ENCODE data around the gene SPTAN1. TPM values are rescaled to one million over a fixed set of nuclear protein-coding genes. Genes with fewer than 3 reads are reported as not detected.
"Not testable (repeated sequence)": the region's sequence is repeated elsewhere in the genome, so short reads cannot be mapped to it uniquely, and the experiment has no call there.

Gene SPTAN1
- total and polyA plus RNA-seq, 4 donors: 70.0 to 438 (median 237) TPM

DNA sequence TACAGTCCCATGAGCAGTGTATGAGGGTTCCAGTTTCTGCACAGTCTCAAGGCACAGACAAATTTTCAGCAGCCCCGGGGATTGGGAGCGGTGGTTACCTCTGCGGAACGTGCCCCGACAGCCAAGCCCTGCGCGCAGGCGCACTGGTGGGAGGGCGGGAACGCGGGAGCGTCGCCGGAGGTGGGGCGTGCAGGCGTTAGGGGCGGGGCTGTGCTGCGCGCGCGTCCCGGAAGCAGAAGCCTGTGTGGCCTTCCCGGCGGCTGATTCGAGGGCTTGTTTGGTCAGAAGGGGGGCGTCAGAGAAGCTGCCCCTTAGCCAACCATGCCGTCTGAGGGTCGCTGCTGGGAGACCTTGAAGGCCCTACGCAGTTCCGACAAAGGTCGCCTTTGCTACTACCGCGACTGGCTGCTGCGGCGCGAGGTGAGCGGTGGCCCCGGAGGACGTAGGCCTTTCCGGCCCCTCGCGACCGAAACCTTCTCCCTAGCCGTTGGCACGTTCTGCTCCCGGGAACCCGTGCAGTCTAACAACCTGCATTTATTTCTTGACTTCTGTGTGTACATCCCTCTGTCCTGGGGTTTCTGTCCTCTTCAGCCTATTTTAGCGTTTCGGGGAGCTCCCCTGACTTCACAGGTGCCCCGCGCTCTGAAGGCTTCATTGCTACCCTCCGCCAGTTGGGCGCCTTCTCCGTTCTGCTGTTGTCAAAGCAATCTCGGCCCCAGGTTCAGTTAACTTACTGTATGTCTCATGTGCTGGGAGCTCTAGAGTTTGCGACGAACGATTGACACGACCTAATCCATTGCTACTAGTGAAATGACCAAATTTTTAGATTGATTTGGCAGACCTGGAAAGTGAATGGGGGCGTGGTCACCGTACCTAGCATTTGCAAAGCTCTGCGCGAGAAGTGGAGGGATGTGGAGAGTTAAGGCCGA lies 47.6 kb upstream of the SPTAN1 start, which contains the start of gene GLE1:
Gene GLE1, plus strand, starts transcription at position 235 of the 929 bp plus-strand sequence. Its CDS starts 87 bp downstream, at position 322.
- TF ChIP-seq, protein P1, sequence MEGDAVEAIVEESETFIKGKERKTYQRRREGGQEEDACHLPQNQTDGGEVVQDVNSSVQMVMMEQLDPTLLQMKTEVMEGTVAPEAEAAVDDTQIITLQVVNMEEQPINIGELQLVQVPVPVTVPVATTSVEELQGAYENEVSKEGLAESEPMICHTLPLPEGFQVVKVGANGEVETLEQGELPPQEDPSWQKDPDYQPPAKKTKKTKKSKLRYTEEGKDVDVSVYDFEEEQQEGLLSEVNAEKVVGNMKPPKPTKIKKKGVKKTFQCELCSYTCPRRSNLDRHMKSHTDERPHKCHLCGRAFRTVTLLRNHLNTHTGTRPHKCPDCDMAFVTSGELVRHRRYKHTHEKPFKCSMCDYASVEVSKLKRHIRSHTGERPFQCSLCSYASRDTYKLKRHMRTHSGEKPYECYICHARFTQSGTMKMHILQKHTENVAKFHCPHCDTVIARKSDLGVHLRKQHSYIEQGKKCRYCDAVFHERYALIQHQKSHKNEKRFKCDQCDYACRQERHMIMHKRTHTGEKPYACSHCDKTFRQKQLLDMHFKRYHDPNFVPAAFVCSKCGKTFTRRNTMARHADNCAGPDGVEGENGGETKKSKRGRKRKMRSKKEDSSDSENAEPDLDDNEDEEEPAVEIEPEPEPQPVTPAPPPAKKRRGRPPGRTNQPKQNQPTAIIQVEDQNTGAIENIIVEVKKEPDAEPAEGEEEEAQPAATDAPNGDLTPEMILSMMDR (IDR thresholded peaks at IDR 0.05; ENCODE audit: control extremely low read depth, extremely low read depth): no peak
- ATAC-seq (ENCODE audit: insufficient read depth, low FRiP score): peak; percentile 97

DNA sequence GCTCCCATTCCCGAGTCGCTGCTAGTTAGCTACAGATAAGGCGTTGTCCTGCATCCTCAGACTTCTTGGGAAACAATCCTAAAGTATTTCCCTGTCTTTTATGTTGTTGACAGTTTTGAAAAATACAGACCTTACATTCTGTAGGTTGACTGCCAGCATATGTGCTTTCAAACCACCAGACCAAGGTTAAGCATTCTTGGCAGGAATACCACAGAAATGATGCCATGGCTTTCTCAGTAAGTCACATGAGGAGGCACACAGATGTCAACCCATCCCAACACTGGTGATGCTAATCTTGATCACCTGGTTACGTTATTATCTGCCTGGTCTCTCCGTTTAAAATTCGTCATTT lies 47.0 kb upstream of the SPTAN1 start:
- TF ChIP-seq, protein P1 (IDR thresholded peaks at IDR 0.05; ENCODE audit: control extremely low read depth, extremely low read depth): no peak
- peak overlapping the region; percentile 74 to 96 for H3K9ac ChIP-seq (ENCODE audit: insufficient read depth in 1 of 2, low read length in 2 of 2)
- H3K4me1 ChIP-seq (ENCODE audit: control insufficient read depth in 5 of 5, insufficient read depth in 5 of 5, low read length in 5 of 5): peaks cover 0 to 12% (median 4%) of the 10 kb centered on the region in 5 donors
- ATAC-seq (ENCODE audit: insufficient read depth, low FRiP score) (no peak), DNase-seq (no peak)
- peaks cover 0 to 13% (median 9%) of the 10 kb centered on the region in 4 donors for H3K36me3 ChIP-seq (ENCODE audit: control insufficient read depth in 4 of 4, insufficient read depth in 4 of 4, low read length in 4 of 4)
- peak overlapping the region in 1 of 2 donors; percentile 94 for H3K27ac ChIP-seq (ENCODE audit: low read depth in 1 of 2, low read length in 1 of 2)
- H3K27me3 ChIP-seq (ENCODE audit: control insufficient read depth in 3 of 3, insufficient read depth in 3 of 3, low read length in 2 of 3): no peaks in the 10 kb centered on the region
- 39 to 40% methylated on average over 6 of the region's 6 CpGs for WGBS, 2 donors
- no peaks in the 10 kb centered on the region for H3K9me3 ChIP-seq (ENCODE audit: control insufficient read depth in 4 of 4, insufficient read depth in 3 of 4, low read length in 3 of 4)
- peak overlapping the region; percentile 97 for H3K4me3 ChIP-seq

More for the DNA sequence above, 47.6 kb upstream of the SPTAN1 start, which contains the start of gene GLE1:
- Histone ChIP-seq H3K27ac (ENCODE audit: low read depth in 1 of 2, low read length in 1 of 2) (peak within 1 kb of the TSS; percentile 64 to 94), H3K4me3 (peak within 1 kb of the TSS; percentile 97), H3K9ac (ENCODE audit: insufficient read depth in 1 of 2, low read length in 2 of 2) (peak within 1 kb of the TSS; percentile 74 to 96), H3K27me3 (ENCODE audit: control insufficient read depth in 3 of 3, insufficient read depth in 3 of 3, low read length in 2 of 3) (no peaks in the 10 kb centered on the region), H3K36me3 (ENCODE audit: control insufficient read depth in 4 of 4, insufficient read depth in 4 of 4, low read length in 4 of 4) (peaks cover 0 to 16% (median 10%) of the 10 kb centered on the region in 4 donors), H3K9me3 (ENCODE audit: control insufficient read depth in 4 of 4, insufficient read depth in 3 of 4, low read length in 3 of 4) (no peaks in the 10 kb centered on the region), H3K4me1 (ENCODE audit: control insufficient read depth in 5 of 5, insufficient read depth in 5 of 5, low read length in 5 of 5) (peaks cover 0 to 12% (median 4%) of the 10 kb centered on the region in 5 donors)
- WGBS, 2 donors: 0% methylated on average over 64 of the region's 64 CpGs
- DNase-seq: peak; percentile 95 to 96 (median 96)

DNA sequence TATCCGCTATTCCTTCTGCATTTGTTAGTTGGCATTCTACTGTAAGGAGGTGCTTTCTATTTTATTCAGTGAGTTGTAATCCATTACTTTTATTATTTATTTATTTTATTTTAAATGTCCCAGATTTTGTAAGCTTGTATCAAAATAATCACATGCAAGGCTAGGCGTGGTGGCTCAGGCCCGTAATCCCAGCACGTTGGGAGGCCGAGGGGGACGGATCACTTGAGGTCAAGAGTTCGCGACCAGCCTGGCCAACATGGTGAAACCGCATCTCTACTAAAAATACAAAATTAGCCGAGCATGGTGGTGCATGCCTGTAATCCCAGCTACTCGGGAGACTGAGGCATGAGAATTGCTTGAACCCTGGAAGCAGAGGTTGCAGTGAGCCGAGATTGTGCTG lies 46.5 kb upstream of the SPTAN1 start:
- H3K27me3 ChIP-seq (ENCODE audit: control insufficient read depth in 3 of 3, insufficient read depth in 3 of 3, low read length in 2 of 3); H3K9me3 ChIP-seq (ENCODE audit: control insufficient read depth in 4 of 4, insufficient read depth in 3 of 4, low read length in 3 of 4); H3K27ac ChIP-seq (ENCODE audit: low read depth in 1 of 2, low read length in 1 of 2); ATAC-seq (ENCODE audit: insufficient read depth, low FRiP score); H3K4me3 ChIP-seq; H3K9ac ChIP-seq (ENCODE audit: insufficient read depth in 1 of 2, low read length in 2 of 2); DNase-seq: not testable (repeated sequence)
- Histone ChIP-seq H3K4me1 (ENCODE audit: control insufficient read depth in 5 of 5, insufficient read depth in 5 of 5, low read length in 5 of 5) (peaks cover 0 to 12% (median 4%) of the 10 kb centered on the region in 5 donors), H3K36me3 (ENCODE audit: control insufficient read depth in 4 of 4, insufficient read depth in 4 of 4, low read length in 4 of 4) (peaks cover 0 to 14% (median 10%) of the 10 kb centered on the region in 4 donors)
- WGBS, 2 donors: 93 to 95% methylated on average over 12 of the region's 12 CpGs

DNA sequence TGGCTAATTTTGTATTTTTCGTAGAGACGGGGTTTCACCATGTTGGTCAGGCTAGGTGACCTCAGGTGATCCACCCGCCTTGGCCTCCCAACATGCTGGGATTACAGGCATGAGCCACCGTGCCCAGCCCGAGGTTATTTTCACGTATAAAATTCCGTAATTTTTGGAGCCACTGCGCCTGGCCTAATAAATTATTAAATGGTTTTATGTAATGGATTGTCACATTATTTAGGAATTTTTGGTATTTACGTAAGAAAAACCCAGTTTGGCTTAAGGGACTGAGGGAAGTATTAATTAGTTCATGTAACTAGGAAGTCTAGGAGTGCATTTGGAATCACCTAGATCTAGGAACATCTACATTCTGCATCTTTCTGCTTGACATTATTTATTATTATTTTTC lies 39.6 kb upstream of the SPTAN1 start:
- H3K9ac ChIP-seq (ENCODE audit: insufficient read depth in 1 of 2, low read length in 2 of 2): no peak overlapping the region
- no peaks in the 10 kb centered on the region for H3K4me1 ChIP-seq (ENCODE audit: control insufficient read depth in 5 of 5, insufficient read depth in 5 of 5, low read length in 5 of 5)
- ATAC-seq (ENCODE audit: insufficient read depth, low FRiP score): no peak
- TF ChIP-seq, protein P1 (IDR thresholded peaks at IDR 0.05; ENCODE audit: control extremely low read depth, extremely low read depth): no peak
- WGBS, 2 donors: 96 to 98% methylated on average over 9 of the region's 9 CpGs
- DNase-seq: no peak
- no peaks in the 10 kb centered on the region for H3K9me3 ChIP-seq (ENCODE audit: control insufficient read depth in 4 of 4, insufficient read depth in 3 of 4, low read length in 3 of 4)
- H3K27ac ChIP-seq (ENCODE audit: low read depth in 1 of 2, low read length in 1 of 2): no peak overlapping the region
- peaks cover 0 to 26% (median 15%) of the 10 kb centered on the region in 4 donors for H3K36me3 ChIP-seq (ENCODE audit: control insufficient read depth in 4 of 4, insufficient read depth in 4 of 4, low read length in 4 of 4)
- no peaks in the 10 kb centered on the region for H3K27me3 ChIP-seq (ENCODE audit: control insufficient read depth in 3 of 3, insufficient read depth in 3 of 3, low read length in 2 of 3)
- no peak overlapping the region for H3K4me3 ChIP-seq

All from lung (tissue), 12 donors.